HG03196 (cell line): Measurements from ENCODE around the gene SIX2.

Source experiments
- ATAC-seq: cut with Tn5 transposase; IDR thresholded peaks from one replicate; pipeline ENCODE4 v1.9.1; 2021; ENCODE audit not compliant: unreplicated experiment

SIX2 gene

DNA sequence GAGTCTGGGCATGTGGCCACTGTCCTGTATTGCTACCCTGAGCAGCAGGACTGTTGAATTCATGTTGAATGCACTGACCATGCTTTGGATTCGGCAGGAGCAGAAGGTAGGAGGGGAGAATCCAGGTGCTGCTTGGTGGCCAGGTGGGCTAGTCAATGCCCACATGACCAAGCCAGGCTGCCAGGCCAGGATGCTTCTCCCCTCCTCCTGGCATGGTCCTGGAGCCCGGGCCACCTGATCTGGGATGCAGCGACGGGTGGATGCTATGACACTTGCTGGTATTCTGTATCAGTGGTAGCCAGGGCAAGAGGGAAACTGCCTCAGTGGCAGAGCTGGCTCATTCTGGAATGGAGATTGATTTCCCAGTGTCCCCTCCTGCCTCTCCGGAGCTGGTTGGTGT is 14.8 kb upstream of the SIX2 start:
- no peak for ATAC-seq

DNA sequence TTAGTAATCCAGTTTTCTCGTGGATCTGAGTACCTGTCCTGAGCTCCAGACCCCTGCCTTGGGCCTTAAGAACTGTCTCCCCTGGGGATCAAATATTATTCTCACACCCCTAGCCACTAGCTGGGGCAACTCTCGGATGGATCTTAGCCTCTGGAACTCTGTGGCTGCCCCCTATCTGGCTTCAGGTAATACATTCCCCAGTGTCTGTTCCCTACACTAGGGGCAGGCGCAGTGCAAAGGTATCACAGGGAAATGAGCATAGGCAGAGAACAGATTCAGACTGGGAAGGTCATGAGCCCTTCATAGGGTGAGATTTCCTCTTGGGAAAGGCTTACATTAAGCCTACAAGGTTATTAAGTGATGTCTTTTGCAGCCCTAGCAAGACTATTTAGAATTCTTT is 11.2 kb upstream of the SIX2 start:
- ATAC-seq = no peak

DNA sequence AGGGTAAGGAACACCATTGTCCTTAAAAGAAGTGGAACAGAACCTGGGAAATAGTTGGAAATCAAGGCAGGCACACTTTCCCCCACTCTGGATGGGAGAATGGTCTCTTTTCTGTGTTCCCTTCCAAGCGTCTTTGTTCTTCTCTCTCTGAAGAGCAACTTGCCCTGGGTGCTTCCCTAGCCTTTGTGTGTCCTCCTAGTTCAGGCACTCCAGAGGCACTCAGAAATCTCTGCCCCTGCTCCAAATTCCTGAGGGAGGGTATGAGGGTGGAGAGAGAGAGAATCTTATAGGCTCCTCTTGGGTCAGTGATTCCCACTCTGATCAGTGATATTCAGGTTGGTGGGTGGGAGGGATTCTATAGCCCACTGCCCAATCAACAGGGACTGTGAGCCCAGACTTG is 8.8 kb upstream of the SIX2 start:
- ATAC-seq = no peak

DNA sequence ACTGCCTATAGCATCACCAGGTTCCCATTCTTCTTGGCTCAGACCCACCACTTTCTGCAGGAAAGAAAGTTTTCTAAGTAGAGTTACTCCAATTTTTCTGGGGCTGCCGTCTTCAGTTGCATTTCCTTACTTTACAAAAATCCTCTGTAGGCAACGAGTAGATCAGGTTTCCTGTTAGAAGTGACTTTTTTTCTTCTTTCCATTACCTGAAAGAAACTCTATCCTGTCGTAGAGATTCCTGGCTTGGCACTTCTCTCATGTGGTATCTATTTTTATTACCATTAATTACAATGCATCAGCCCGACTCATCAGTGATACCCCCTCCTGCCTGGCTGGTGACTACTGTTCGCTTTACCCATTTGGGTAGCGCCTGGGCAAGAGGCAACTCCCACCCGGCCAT is 5.6 kb upstream of the SIX2 start:
- no peak for ATAC-seq

DNA sequence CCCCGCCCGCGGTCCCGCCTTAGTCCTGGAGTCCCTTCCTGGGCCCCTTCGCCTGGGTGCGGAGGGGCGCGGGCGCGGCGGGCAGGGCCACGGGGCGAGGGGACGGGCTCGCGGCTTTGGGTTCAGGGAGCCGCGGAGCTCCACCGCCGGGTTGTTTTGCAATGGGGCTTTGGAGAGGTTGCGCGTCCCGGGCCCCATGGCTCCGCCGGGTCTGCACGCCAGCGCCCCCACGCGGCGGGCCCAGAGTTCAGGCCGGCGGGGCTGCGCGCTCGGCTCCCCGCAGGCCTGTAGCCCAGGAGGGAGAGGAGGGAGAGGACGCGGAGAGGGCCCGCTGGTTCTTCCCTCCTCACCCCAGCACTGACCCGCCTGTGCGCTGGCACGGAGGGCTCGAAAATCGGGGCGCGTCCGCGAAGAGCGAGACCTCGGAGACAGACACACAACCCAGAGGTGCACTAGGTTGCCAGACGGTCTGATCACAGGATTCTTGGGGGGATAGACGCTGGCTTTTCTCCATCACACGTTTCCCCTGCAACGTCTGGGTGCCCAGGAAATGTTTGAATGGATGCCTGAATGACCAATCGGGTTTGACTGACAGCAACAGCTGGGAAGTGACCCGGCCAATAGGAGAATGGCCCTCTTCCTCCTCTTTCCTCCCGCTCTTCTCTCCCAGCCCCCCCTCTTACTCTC is 4.9 kb upstream of the SIX2 start:
- no peak for ATAC-seq

DNA sequence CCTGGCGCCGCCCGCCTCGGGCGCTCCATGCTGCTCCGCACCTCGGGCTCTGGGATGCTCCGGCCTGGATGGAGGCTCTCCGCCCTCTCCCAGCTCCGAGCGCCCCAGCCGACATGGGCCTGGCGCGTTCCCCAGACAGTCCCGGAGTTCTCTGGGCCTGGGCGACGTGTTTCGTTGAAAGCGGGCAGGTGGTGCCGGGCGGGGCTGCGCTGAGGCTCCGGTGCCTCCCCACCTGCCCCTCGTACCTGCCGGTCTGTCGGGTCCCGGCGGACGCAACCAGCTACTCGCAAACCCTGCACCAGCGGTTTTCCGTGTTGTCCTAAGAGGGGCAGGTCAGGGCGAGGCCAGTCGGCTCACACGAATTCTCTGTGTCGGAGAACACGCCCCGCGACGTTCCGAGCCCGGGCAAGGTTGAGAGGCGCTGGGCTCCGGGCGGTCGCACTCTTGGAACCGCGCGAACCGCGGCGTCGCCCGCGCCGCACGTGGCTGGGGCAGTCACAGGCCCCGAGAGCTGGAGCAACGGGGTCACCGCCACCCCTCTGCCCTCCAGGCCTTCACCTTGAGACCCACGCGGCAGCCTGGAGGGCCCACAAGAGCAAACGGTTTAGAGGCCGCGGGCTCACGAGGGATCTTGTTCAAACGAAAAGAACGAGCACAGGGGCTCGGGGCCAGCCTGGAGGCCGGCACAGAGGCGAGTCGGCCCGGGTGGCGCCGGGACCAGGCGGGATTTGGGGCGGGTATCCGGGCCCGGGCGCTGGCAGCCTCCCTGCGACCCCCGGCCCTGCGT is 4.2 kb upstream of the SIX2 start:
- ATAC-seq = no peak

DNA sequence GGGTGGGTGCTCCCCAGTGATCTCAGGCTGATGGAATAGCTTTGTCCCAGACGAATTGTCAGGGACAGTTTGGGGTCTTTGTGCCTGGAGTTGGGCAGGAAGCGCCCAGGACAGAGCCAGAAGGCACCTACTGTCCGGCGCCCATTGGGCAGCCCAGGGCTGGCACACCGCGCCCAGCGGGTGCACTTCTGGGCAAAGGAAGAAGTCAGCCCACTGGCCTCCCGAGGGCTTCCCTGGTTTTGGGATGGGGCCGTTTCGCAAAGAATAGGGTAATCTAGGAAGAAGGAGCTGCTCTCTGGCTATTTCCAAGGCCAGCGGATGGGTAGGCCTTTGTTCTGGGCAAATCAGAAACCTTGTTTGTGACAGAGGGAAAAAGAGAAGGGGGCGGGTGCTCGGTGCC is 3.5 kb upstream of the SIX2 start:
- no peak for ATAC-seq

DNA sequence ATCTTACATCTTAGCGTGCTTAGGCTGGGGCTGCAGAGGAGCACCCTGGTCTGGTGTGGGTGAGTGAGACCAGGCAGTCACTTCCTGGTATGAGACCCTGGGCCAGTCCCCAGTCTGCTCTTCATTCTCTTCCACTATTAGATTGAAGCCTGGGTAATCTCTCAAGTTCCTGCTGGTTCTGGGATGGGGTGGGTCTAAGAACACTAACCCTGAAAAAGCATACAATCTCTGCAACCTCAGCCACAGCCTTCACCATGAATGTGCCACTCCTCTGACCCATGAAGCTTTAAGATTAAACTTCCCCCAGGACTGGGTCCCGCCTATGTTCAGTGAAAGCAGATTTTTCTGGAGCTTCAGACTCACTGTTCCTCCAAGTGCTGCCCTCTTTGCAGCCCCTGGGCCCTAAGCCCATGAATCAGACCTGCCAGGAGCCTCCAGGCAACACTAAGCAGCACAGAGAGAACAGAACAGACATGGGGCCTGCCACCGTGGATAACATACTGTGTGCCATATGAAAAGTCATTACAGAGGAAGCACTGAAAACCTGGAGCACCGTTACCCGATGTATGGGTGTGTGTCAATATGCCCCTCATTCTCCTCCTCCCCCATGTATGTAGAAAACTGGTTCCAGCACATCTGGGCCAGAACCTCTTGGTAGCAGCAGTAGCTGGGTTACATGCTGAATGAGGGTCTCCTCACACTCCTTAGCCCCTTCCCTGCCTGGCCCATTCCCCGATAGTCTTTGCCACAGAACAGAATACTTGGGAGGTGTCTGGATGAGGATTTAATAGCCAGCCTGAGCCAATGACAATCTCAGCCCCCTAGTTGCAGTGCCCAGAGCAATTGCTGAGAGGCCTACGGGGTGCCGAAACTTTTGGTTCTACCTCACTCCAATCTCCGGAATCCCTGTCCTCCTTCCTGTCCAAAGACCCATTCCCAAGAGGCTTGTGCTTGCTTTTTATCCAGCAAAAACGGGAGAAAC is 2.7 kb upstream of the SIX2 start:
- no peak for ATAC-seq

DNA sequence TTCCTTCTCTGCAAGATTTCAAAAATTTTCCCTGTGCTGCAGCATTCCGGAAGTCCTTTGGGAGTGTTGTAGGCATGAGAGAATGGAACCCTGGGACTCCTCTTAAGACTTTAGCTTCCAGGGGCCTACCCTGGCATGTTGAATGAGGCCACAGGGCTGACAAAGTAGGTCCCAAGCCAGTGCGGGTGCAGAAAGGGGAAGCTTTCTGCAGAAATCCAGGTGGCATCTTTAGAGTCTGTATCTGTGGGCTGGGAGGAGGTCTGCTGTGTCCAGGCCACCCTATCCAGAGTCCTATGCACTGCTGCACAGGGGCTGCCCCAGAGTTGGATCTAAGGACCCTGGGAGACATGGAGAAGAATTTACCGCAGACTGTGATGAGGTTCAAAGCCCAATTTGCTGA is 1.9 kb upstream of the SIX2 start:
- ATAC-seq = no peak

DNA sequence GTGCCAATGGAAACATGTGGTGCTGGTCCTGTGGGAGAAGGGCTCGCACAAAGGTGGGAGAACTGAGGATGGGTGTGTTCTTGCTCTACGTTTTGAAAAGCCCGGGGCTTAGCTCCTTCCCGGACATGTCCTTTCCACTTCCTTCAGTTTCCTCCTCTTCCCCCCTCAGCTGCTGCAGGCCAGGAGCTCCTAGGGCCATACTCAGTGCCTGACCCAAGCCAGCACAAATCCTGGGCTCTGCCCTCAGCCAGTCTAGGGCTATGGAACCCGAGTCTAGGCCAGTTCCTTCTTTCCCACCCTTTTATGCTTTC is 1.4 kb upstream of the SIX2 start:
- ATAC-seq = no peak

DNA sequence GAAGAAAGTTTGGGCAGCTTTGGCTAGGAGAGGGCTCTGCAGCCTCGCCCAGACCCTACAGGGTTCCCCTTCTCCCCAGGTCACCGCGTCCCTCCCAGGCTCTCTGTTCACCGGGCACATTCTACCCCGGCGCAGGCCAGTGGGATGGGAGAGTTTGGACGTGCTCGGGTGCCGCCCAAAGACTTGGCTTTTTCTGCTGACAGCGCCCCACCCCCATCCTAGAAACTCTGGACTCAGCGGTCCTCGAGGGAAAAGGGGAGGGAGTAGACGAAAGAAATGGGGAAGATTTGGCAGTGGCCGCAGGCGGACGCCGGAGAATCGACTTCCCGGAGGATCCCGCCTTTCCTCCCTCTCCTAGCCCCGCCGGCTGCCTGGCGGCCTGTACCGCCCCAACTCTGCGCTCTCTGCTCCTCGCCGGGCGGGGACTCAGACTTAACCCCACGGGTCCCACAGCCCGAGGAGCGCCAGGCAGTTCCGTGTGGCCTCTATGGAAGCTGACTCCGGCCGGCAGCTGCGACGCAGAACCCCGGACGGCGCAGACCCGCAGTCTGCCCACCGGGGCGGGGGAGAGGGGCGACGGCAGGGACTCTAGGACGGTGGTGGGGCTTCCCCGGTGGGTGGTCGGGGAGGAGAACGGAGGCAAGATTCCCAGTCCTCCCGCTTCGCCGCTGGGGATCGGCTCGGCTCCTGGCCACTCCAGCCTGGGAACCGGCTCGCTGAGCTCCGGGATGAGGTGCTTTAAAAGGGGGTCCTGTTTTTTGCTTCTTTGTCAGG is 863 bp upstream of the SIX2 start:
- ATAC-seq = no peak

DNA sequence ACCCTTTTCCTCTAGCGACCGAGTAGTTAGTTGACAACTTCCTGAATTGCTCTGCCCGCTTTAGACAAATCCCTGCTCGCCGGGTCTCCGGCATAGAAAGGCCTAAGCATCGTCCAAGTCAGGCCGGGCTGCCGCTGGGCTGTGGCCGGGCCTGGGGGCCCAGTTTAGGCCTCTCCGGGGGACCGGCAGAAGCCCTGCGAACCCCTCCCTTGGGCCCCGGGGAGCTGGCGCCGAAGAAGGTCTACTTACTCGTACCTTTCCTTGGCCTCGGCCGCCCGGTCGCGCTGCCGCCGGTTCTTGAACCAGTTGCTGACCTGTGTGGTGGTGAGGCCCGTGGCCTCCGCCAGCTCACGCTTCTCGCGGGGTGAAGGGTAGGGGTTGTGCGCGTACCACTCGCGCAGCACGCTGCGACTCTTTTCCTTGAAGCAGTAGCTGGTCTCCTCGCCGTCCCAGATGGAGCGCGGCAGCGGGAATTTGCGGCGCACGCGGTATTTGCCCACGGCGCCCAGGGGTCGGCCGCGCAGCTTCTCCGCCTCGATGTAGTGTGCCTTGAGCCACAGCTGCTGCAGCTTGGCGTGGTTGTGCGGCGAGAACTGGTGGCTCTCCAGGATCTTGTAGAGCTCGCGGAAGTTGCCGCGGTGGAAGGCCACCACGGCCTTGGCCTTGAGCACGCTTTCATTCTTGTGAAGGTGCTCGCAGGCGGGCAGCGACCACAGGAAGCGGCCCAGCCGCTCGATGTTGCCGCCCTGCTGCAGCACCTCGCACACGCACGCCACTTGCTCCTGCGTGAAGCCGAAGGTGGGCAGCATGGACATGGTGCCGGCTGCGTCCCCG is 739 bp downstream of the SIX2 start:
- ATAC-seq = no peak

DNA sequence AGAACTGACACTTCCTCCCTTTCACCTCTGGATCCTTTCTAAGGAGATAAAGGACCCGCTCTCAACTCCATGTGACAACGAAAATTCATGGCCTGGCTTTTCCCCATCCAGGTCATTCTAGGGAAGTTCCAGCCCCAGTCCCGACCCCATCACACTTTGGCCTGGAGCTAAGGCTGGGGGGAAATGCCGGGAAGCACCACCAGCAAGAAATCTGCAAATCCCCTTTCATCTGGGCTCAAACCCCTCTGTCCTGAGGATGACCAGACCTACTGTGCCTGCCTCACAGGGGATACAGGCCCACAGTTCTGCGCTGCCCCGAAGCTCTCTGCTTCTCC is 1.3 kb downstream of the SIX2 start:
- no peak for ATAC-seq

DNA sequence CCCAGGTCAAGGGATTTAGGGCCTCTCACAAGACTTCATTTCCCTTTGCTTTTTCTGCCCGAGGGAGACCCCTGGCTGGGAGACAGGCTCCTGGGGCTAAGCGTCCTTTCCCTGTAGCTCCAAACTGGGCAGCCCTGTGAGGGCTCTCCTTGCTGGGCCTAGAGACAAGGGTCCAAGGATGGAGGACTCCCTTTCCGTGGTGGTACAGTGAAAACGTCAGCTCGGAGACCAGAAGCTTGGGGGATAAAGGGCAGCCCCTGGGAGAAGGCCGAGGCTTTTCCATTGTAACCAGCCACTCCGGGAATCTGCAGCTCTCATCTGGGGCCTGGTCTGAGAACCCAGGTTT is 2.3 kb downstream of the SIX2 start:
- ATAC-seq = no peak

DNA sequence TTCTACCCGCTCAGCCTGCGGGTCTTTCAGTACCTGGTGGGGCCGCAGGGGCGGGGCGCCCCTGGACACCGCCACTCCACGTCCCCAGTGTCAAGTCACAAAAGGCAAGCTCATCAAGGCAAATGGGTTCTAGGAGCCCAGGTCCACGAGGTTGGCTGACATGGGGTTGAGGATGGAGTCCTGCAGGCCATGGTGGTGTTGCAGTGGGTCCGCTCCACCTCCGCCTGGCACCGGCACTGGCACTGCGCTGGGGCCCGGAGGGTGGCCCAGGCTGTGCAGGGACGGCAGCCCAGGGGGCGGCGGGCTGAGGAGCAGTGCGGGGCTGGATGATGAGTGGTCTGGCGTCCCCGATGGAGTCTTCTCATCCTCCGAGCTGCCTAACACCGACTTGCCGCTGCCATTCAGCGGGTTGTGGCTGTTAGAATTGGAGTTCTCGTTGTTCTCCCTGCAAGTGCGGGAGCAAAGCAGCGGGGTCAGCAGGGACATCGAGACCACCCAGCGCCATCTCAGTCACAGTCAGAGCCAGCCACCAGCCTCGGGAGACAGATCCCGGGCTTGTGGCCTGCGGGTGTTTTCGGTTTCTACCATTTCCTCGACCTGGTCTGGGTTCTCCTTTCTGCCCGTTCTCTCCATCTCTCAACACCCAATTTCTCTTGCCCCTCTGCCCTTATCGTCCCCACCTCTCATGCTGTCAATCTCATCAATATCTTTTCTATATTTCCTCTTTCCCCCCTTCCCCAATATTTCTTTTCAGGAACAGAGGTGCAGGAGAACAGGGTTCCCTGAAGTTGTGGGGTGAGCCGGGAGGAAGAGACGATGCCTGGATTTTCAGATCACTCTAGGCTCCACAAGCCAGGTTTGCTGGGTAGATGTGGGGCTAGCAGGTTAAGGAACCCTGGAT is 3.0 kb downstream of the SIX2 start:
- ATAC-seq = no peak

DNA sequence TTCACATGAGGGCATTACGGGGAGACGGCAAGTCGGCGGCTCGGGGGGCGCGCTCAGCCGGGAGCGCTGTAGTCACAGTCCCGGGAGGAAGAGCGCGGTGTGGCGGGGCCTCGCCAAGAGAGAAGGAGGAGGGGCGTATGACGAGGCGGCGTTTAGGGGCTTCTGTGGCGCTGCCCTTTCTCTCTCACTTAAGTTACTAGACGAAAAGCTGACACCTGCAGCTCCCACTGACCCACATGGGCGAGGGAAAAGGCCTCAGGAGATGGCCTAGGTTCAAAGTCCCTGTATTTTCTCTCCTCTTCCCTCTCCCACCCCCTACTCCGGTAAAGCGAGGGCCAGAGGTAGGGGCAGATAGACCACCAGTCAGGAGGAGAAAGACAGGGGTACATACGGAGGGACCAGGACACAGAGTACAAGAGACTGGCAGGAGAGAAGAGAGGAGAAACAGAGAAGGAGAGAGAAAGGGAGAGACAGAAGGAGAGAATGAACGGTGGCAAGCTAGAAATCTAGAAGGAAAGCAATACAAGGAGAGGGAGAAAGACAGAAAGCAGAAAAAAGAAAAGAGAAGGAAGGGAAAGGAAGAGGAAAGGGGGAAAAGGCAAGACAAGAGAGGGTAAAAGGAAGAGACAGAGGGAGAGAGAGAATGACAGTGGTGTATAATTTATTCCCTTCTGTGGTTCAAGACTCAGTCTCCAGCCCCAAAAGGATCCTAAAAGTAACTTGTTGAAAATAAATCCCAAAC is 3.8 kb downstream of the SIX2 start:
- ATAC-seq = no peak

DNA sequence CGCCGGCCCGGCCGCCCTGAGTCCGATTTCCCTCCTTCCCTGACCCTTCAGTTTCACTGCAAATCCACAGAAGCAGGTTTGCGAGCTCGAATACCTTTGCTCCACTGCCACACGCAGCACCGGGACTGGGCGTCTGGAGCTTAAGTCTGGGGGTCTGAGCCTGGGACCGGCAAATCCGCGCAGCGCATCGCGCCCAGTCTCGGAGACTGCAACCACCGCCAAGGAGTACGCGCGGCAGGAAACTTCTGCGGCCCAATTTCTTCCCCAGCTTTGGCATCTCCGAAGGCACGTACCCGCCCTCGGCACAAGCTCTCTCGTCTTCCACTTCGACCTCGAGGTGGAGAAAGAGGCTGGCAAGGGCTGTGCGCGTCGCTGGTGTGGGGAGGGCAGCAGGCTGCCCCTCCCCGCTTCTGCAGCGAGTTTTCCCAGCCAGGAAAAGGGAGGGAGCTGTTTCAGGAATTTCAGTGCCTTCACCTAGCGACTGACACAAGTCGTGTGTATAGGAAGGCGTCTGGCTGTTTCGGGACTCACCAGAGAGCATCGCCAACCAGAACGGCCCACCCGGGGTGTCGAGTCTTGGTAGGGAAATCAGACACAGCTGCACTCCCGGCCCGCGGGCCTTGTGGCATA is 4.6 kb downstream of the SIX2 start:
- no peak for ATAC-seq
